PC-3 (cell line): ENCODE measurements around the gene ADAMTS15. TPM values are rescaled to one million over a fixed set of nuclear protein-coding genes. Genes with fewer than 3 reads are reported as not detected.

ENCODE experiments used
- ATAC-seq: fragments of 200-7000 bp; cut with Tn5 transposase; 2 replicates; pipeline ENCODE4 v1.9.1; 2020; ENCODE audit warnings: mild to moderate bottlenecking, moderate library complexity
- BruUV-seq: library from RNA; stranded (reverse); fragments of 400-500 nt; replicated peaks from 2 replicates; lab custom pipeline; 2021; lab: Mats Ljungman, UMichigan
- CTCF ChIA-PET: fragments of 300-600 bp; sonication (Branson Sonifier 250); formaldehyde crosslinking; loops from one replicate; lab custom pipeline; 2022; ENCODE audit warnings: antibody characterized with exemption; lab: Charles Lee
- POLR2A ChIA-PET: fragments of 300-600 bp; sonication (Branson Sonifier 250); formaldehyde crosslinking; loops from one replicate; lab custom pipeline; 2022; ENCODE audit warnings: antibody characterized with exemption; ENCODE audit not compliant: unreplicated experiment; lab: Charles Lee
- DNase-seq: peaks from one replicate; pipeline ENCODE4 v3.0.0-alpha.2; 2015
- H2AFZ ChIP-seq: fragments of 300-600 bp; sonication (generic); 2 replicates; pipeline ENCODE4 v1.6.0; 2016; ENCODE audit warnings: antibody characterized with exemption, low read length
- H3F3A ChIP-seq: fragments of 300-600 bp; sonication (generic); one replicate; pipeline ENCODE4 v1.6.0; 2017; ENCODE audit warnings: antibody characterized with exemption, low read length, control low read depth, mild to moderate bottlenecking; ENCODE audit not compliant: unreplicated experiment
- H3K27ac ChIP-seq: fragments of 300-600 bp; sonication (generic); 2 replicates; pipeline ENCODE4 v1.5.1; 2016; ENCODE audit warnings: mild to moderate bottlenecking, low read length
- H3K27me3 ChIP-seq: fragments of 300-600 bp; sonication (generic); 2 replicates; pipeline ENCODE4 v1.6.1; 2016; ENCODE audit warnings: low read length, mixed read lengths
- H3K36me3 ChIP-seq: fragments of 300-600 bp; sonication (generic); 2 replicates; pipeline ENCODE4 v1.6.1; 2016; ENCODE audit warnings: low read depth, mixed run types, low read length, mixed read lengths
- H3K4me1 ChIP-seq: fragments of 300-600 bp; sonication (generic); 2 replicates; pipeline ENCODE4 v1.5.1; 2016; ENCODE audit warnings: low read length; ENCODE audit not compliant: insufficient read depth
- H3K4me2 ChIP-seq: fragments of 300-600 bp; sonication (generic); 2 replicates; pipeline ENCODE4 v1.6.0; 2016; ENCODE audit warnings: low read length
- H3K4me3 ChIP-seq: fragments of 300-600 bp; sonication (generic); 2 replicates; pipeline ENCODE4 v1.5.1; 2016; ENCODE audit warnings: mild to moderate bottlenecking, low read length, mixed read lengths
- H3K79me2 ChIP-seq: fragments of 300-600 bp; sonication (generic); 2 replicates; pipeline ENCODE4 v1.6.1; 2017; ENCODE audit warnings: low read length, mixed read lengths
- H3K9ac ChIP-seq: fragments of 300-600 bp; sonication (generic); 2 replicates; pipeline ENCODE4 v1.6.0; 2016; ENCODE audit warnings: mild to moderate bottlenecking, low read length
- H3K9me2 ChIP-seq: fragments of 300-600 bp; sonication (generic); replicated peaks from 2 replicates; pipeline ENCODE4 v1.6.1; 2016; ENCODE audit warnings: mixed run types, low read length, mixed read lengths
- H3K9me3 ChIP-seq: fragments of 300-600 bp; sonication (generic); 2 replicates; pipeline ENCODE4 v1.6.1; 2016; ENCODE audit warnings: low read length, mixed read lengths
- H4K20me1 ChIP-seq: fragments of 300-600 bp; sonication (generic); 2 replicates; pipeline ENCODE4 v1.6.1; 2016; ENCODE audit warnings: low read length, mixed read lengths
- EZH2 ChIP-seq: fragments of 300-600 bp; sonication (generic); IDR thresholded peaks from one replicate; pipeline ENCODE4 v1.6.1; 2017; ENCODE audit warnings: antibody characterized with exemption, mild to moderate bottlenecking, low read length; ENCODE audit not compliant: unreplicated experiment
- EZH2phosphoT487 ChIP-seq: fragments of 300-600 bp; sonication (generic); IDR thresholded peaks from 2 replicates; pipeline ENCODE4 v1.6.1; 2018; ENCODE audit warnings: mild to moderate bottlenecking, antibody characterized with exemption, low read length, borderline replicate concordance
- intact Hi-C: fragments of 100-400 bp; cut with micrococcal nuclease; formaldehyde crosslinking; loops from 2 replicates; pipeline ENCODE4 v1.9.0; 2023
- total RNA-seq: library from RNA; depleted of rRNA; stranded (reverse); fragments of >200 nt; gene quantifications from 2 replicates; pipeline ENCODE4 v1.2.3, GENCODE V29; 2014
- TF ChIP-seq, protein P1 (sequence below): fragments of 300-600 bp; sonication (generic); conservative IDR thresholded peaks from 2 replicates; pipeline ENCODE4 v1.5.1; 2017; ENCODE audit warnings: antibody characterized with exemption, low read depth, mild to moderate bottlenecking, low read length

Gene ADAMTS15
- total RNA-seq, 1 experiment from 2014 or later, result 16.8 TPM

DNA sequence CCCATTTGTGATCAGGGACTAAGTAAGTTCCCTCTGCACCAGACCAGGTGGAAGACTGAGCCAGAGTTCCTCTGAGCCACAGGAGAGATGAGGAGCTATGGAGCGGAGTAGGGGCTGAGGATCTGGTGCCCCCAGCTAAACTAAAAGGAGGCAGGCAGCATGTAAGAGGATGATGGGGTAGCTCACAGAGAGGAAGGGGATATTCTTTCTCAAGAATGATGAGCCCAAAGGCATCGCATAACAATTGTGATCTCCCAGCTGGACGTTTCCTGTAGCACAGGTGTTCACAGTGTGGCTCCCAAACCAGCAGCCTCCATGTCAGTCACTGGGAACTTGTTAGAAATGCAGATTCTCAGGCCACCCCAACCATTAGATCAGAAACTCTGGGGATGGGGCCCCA lies 44.5 kb upstream of the ADAMTS15 start:
- H4K20me1 ChIP-seq, result no peaks in the 10 kb centered on the region
- intact Hi-C loops, result no loop called here
- BruUV-seq, result no TSS peak
- no peaks in the 10 kb centered on the region for H3K9me3 ChIP-seq
- H3K27ac ChIP-seq, result no peak overlapping the region
- no peaks in the 10 kb centered on the region for H3F3A ChIP-seq
- POLR2A ChIA-PET, result no interaction called here
- H3K9me2 ChIP-seq, result no peaks in the 10 kb centered on the region
- H3K79me2 ChIP-seq, result no peaks in the 10 kb centered on the region
- H3K36me3 ChIP-seq, result no peaks in the 10 kb centered on the region
- peaks cover 32% of the 10 kb centered on the region for H3K4me1 ChIP-seq
- no peak overlapping the region for H3K4me3 ChIP-seq
- no peak overlapping the region for H3K9ac ChIP-seq
- H3K27me3 ChIP-seq, result 0 out of 2 replicates have a peak, but pooled peaks cover 4% of the 10 kb centered on the region
- ATAC-seq (no peak), DNase-seq (no peak)
- CTCF ChIA-PET, result no interaction called here
- H2AFZ ChIP-seq, result no peak overlapping the region
- TF ChIP-seq, protein P1, sequence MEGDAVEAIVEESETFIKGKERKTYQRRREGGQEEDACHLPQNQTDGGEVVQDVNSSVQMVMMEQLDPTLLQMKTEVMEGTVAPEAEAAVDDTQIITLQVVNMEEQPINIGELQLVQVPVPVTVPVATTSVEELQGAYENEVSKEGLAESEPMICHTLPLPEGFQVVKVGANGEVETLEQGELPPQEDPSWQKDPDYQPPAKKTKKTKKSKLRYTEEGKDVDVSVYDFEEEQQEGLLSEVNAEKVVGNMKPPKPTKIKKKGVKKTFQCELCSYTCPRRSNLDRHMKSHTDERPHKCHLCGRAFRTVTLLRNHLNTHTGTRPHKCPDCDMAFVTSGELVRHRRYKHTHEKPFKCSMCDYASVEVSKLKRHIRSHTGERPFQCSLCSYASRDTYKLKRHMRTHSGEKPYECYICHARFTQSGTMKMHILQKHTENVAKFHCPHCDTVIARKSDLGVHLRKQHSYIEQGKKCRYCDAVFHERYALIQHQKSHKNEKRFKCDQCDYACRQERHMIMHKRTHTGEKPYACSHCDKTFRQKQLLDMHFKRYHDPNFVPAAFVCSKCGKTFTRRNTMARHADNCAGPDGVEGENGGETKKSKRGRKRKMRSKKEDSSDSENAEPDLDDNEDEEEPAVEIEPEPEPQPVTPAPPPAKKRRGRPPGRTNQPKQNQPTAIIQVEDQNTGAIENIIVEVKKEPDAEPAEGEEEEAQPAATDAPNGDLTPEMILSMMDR, result no peak
- no peak for TF ChIP-seq EZH2
- no peak for TF ChIP-seq EZH2phosphoT487
- peak overlapping the region; percentile 73 for H3K4me2 ChIP-seq

GRCh38 chr11:130404727-130405126 lies 43.7 kb upstream of the ADAMTS15 start:
- no peaks in the 10 kb centered on the region for H3F3A ChIP-seq
- H3K9ac ChIP-seq, result no peak overlapping the region
- H3K36me3 ChIP-seq, result no peaks in the 10 kb centered on the region
- H3K9me3 ChIP-seq, result no peaks in the 10 kb centered on the region
- no peak for ATAC-seq
- no peak overlapping the region for H3K4me2 ChIP-seq
- H3K4me1 ChIP-seq, result peaks cover 32% of the 10 kb centered on the region
- intact Hi-C loops, result no loop called here
- no peak overlapping the region for H3K4me3 ChIP-seq
- no peaks in the 10 kb centered on the region for H4K20me1 ChIP-seq
- no peak for DNase-seq
- POLR2A ChIA-PET, result no interaction called here
- H2AFZ ChIP-seq, result no peak overlapping the region
- no peak overlapping the region for H3K27ac ChIP-seq
- BruUV-seq, result no TSS peak
- TF ChIP-seq, protein P1, result no peak
- TF ChIP-seq EZH2 (no peak), EZH2phosphoT487 (no peak)
- H3K79me2 ChIP-seq, result no peaks in the 10 kb centered on the region
- 0 out of 2 replicates have a peak, but pooled peaks cover 3% of the 10 kb centered on the region for H3K27me3 ChIP-seq
- CTCF ChIA-PET, result no interaction called here
- no peaks in the 10 kb centered on the region for H3K9me2 ChIP-seq

DNA sequence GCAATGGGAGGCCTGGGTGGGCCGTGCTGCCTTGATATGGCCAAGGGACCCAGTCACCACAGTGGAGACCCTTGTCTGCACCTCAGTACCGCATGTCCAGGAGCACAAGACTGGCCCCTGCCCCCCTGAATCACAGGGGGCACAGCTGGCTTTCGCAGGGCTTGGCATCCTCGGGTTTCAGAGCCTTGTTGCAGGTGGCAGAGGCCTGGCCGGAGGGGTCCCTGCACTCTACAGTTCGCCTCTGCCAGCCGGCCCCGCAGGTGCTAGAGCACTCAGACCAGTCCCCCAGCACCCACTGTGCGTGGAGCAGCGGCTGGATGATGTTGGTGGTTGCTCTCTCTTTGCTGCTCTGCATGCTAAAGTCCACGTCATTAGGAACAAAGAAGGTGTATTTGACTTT lies 43.0 kb upstream of the ADAMTS15 start:
- H3K36me3 ChIP-seq, result no peaks in the 10 kb centered on the region
- no peak for DNase-seq
- POLR2A ChIA-PET, result no interaction called here
- no peak for ATAC-seq
- H3K9ac ChIP-seq, result no peak overlapping the region
- no peak overlapping the region for H2AFZ ChIP-seq
- H3K79me2 ChIP-seq, result no peaks in the 10 kb centered on the region
- H3K27me3 ChIP-seq, result no peaks in the 10 kb centered on the region; the same call in 1 of the 2 replicates
- no peak overlapping the region for H3K27ac ChIP-seq
- no peaks in the 10 kb centered on the region for H3F3A ChIP-seq
- H3K4me1 ChIP-seq, result peaks cover 32% of the 10 kb centered on the region
- no peak for TF ChIP-seq EZH2
- TF ChIP-seq, protein P1, result no peak
- no peak for TF ChIP-seq EZH2phosphoT487
- H3K4me3 ChIP-seq, result no peak overlapping the region
- no peaks in the 10 kb centered on the region for H3K9me3 ChIP-seq
- no TSS peak for BruUV-seq
- CTCF ChIA-PET, result no interaction called here
- intact Hi-C loops, result no loop called here
- H3K9me2 ChIP-seq, result no peaks in the 10 kb centered on the region
- H3K4me2 ChIP-seq, result no peak overlapping the region
- no peaks in the 10 kb centered on the region for H4K20me1 ChIP-seq
